Activated B cell treated with CpG ODN at 0.5 μM for 24 hours (primary cell): ENCODE measurements around the gene PPP2R2C. TPM values are rescaled to one million over a fixed set of nuclear protein-coding genes. Genes with fewer than 3 reads are reported as not detected.

Source experiments
- ATAC-seq: fragments of 200-7000 bp; cut with Tn5 transposase; one replicate; pipeline ENCODE4 v1.10.0; 2021; ENCODE audit warnings: low read depth, mild to moderate bottlenecking, moderate library complexity
- CTCF ChIA-PET: fragments of 350-600 bp; sonication (Branson Sonifier 250); formaldehyde crosslinking; loops from one replicate; lab custom pipeline; 2021; ENCODE audit warnings: antibody characterized with exemption; lab: Charles Lee
- POLR2A ChIA-PET: fragments of 350-600 bp; sonication (Branson Sonifier 250); formaldehyde crosslinking; loops from one replicate; lab custom pipeline; 2021; ENCODE audit warnings: antibody characterized with exemption; lab: Charles Lee
- DNase-seq: peaks from one replicate; pipeline ENCODE4 v3.0.0; 2022
- H3K27ac Mint-ChIP-seq: one replicate; pipeline ENCODE4 v1.8.0; 2020; ENCODE audit warnings: mixed read lengths
- H3K27me3 Mint-ChIP-seq: one replicate; pipeline ENCODE4 v1.8.0; 2021; ENCODE audit warnings: mixed read lengths
- H3K36me3 Mint-ChIP-seq: one replicate; pipeline ENCODE4 v1.8.0; 2021; ENCODE audit warnings: low read depth, mixed read lengths
- H3K4me1 Mint-ChIP-seq: one replicate; pipeline ENCODE4 v1.8.0; 2021; ENCODE audit warnings: mixed read lengths
- H3K4me3 Mint-ChIP-seq: one replicate; pipeline ENCODE4 v1.8.0; 2020; ENCODE audit warnings: mild to moderate bottlenecking, mixed read lengths
- H3K9me3 Mint-ChIP-seq: one replicate; pipeline ENCODE4 v1.8.0; 2020; ENCODE audit warnings: mixed read lengths
- intact Hi-C: fragments of 100-400 bp; cut with micrococcal nuclease; formaldehyde crosslinking; loops from one replicate; pipeline ENCODE4 v1.15.1; 2024
- total RNA-seq: library from RNA; stranded (reverse); gene quantifications from 2 replicates; pipeline ENCODE4 v1.2.3, GENCODE V29; 2022
- TF ChIP-seq, protein P1 (sequence below): fragments of 200-600 bp; IDR thresholded peaks from one replicate; pipeline ENCODE4 v1.8.0; 2022; ENCODE audit warnings: antibody characterized with exemption, mild to moderate bottlenecking

PPP2R2C gene
- total RNA-seq, 1 donor from 2014 or later, result not detected

DNA sequence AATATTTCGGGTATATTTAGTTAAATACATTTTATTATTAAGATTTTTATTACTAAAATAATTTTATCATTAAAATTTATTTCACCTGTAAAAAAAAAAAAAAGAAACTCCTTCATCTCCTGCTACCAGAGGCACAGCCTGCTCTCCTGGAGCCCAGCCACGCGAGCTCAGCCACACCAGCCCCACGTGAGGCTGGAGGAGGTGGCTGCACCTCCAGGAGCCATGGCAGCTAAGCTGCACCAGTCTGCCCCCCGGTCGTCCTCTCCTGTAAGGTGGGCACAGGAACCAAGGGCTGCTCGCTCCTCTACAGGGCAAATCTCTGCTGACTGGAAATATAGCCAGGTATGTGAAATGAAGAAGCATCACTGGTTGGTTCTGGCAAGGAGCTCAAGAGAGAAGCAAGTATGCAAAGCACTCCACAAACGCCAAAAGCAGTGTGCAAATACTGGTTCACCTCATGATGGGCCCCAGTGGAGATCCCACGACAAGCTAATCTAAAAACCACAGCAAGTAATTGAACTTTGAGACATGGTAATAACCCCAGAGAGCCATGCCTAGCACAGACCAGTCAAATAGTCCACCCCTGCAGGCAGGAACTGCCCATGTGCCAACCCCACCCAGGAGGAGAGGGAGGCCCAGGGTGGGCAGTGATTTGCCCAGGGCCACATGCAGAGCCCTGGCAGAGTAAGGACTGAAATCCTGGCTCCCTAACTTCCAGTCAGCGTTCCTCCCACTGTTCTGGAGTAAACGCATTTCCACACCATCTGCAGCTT lies 112.7 kb downstream of the PPP2R2C start:
- Mint-ChIP-seq H3K9me3 (no peaks in the 10 kb centered on the region), H3K4me3 (no peak overlapping the region), H3K27ac (no peak overlapping the region), H3K27me3 (peaks cover 10% of the 10 kb centered on the region), H3K4me1 (no peaks in the 10 kb centered on the region), H3K36me3 (no peaks in the 10 kb centered on the region)
- intact Hi-C loops, result no loop called here
- TF ChIP-seq, protein P1, sequence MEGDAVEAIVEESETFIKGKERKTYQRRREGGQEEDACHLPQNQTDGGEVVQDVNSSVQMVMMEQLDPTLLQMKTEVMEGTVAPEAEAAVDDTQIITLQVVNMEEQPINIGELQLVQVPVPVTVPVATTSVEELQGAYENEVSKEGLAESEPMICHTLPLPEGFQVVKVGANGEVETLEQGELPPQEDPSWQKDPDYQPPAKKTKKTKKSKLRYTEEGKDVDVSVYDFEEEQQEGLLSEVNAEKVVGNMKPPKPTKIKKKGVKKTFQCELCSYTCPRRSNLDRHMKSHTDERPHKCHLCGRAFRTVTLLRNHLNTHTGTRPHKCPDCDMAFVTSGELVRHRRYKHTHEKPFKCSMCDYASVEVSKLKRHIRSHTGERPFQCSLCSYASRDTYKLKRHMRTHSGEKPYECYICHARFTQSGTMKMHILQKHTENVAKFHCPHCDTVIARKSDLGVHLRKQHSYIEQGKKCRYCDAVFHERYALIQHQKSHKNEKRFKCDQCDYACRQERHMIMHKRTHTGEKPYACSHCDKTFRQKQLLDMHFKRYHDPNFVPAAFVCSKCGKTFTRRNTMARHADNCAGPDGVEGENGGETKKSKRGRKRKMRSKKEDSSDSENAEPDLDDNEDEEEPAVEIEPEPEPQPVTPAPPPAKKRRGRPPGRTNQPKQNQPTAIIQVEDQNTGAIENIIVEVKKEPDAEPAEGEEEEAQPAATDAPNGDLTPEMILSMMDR, result no peak
- CTCF ChIA-PET, result interaction anchor here (1.2 kb wide), 1 partner anchor 32 kb away, joined by 4 read pairs; no protein-coding TSS in a partner anchor
- POLR2A ChIA-PET, result no interaction called here
- no peak for ATAC-seq
- no peak for DNase-seq

DNA sequence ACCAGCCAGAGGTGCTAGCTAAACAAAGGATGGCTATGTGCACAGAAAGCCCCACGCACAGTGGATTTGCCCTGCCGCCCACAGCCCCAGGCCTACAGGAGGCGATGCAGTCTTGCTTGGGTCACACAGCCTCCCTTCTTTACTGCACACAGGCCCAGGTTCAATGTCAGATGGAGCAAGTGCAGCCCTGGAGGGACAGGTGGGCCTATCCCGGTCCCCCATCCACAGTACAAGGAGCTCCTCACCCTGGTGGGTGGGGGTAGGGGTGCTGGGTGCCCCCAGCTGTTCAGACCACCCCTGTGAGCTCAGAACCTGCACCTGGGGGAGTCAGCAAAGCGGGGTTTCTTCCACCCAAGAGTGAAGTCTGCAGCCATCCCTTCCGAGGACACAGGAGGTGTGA lies 114.9 kb downstream of the PPP2R2C start:
- no peaks in the 10 kb centered on the region for H3K36me3 Mint-ChIP-seq
- no peak overlapping the region for H3K27ac Mint-ChIP-seq
- CTCF ChIA-PET, result no interaction called here
- H3K4me3 Mint-ChIP-seq, result no peak overlapping the region
- POLR2A ChIA-PET, result no interaction called here
- H3K9me3 Mint-ChIP-seq, result no peaks in the 10 kb centered on the region
- no peak for DNase-seq
- no peak for ATAC-seq
- intact Hi-C loops, result no loop called here
- TF ChIP-seq, protein P1, result no peak
- peaks cover 14% of the 10 kb centered on the region for H3K27me3 Mint-ChIP-seq
- no peaks in the 10 kb centered on the region for H3K4me1 Mint-ChIP-seq

DNA sequence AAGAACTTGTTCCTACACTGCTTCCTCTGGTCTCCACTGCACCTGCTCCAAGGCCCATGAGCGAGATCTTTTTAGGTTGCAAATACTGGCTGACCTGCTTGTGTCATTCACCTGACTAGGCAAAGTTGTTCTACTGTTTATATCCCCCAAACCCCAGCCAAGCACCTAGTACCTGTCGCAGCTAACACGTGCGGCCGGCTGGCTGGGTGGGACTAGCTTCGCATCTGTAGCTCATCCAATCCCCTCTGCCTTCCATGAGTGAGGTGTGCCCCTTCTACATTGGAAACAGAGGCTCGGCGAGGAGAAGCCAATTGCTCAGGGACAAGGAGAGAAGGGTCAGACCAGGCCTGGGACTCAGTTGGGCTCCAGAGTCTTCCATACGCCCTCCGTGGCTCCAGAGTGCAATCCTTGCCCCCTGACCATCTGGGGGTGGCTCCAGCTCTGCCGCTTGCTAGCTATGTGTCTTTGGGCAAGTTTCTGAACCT lies 116.3 kb downstream of the PPP2R2C start:
- intact Hi-C loops, result no loop called here
- TF ChIP-seq, protein P1, result no peak
- DNase-seq (no peak), ATAC-seq (no peak)
- Mint-ChIP-seq H3K36me3 (no peaks in the 10 kb centered on the region), H3K27ac (no peak overlapping the region), H3K27me3 (peaks cover 14% of the 10 kb centered on the region), H3K4me3 (no peak overlapping the region), H3K9me3 (no peaks in the 10 kb centered on the region), H3K4me1 (no peaks in the 10 kb centered on the region)
- POLR2A ChIA-PET, result no interaction called here
- CTCF ChIA-PET, result no interaction called here

DNA sequence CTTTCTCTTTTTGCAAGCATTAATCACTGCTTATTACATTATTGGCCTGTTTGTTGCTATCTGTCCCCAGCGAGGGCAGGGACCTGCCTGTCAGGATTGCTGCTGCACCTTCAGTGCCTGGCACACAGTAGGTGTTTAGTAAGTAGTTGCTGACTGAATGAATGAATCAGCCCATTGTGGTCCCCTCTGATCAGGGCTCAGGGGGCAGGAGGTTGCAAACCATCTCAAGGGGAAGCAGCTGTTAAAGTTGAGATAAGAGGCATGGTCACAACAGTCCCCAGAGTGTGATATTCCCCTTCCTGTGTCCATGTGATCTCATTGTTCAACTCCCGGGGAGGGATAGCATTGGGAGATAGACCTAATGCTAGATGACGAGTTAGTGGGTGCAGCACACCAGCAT lies 117.4 kb downstream of the PPP2R2C start:
- intact Hi-C loops, result no loop called here
- TF ChIP-seq, protein P1, result no peak
- Mint-ChIP-seq H3K4me1 (no peaks in the 10 kb centered on the region), H3K27me3 (peaks cover 12% of the 10 kb centered on the region), H3K27ac (no peak overlapping the region), H3K36me3 (no peaks in the 10 kb centered on the region), H3K4me3 (no peak overlapping the region), H3K9me3 (no peaks in the 10 kb centered on the region)
- CTCF ChIA-PET, result interaction anchor here (0.6 kb wide), 1 partner anchor 151 kb away, joined by 3 read pairs; no protein-coding TSS in a partner anchor
- no peak for DNase-seq
- no peak for ATAC-seq
- POLR2A ChIA-PET, result no interaction called here

DNA sequence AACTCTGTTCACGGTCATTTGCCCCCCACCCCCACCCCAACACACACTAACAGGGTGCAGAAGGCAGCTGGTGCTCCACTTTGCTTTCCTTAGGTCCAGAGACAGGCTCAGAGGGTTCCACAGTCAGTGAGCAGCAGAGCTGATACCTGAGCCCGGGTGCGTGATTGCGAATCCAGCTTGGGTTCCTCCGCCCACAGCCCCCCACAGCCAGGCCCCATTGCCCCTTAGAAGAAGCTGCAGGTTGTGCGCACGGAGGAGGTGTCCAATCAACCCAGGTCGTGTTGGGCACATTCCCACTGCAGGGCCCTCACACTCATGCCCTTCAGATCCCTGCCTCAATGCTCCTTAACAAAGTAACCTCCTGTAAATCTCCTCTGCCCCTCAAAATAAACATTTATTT lies 117.8 kb downstream of the PPP2R2C start:
- H3K27me3 Mint-ChIP-seq, result peaks cover 10% of the 10 kb centered on the region
- POLR2A ChIA-PET, result no interaction called here
- no peaks in the 10 kb centered on the region for H3K36me3 Mint-ChIP-seq
- intact Hi-C loops, result no loop called here
- no peaks in the 10 kb centered on the region for H3K9me3 Mint-ChIP-seq
- TF ChIP-seq, protein P1, result no peak
- ATAC-seq (no peak), DNase-seq (no peak)
- H3K27ac Mint-ChIP-seq, result no peak overlapping the region
- no peaks in the 10 kb centered on the region for H3K4me1 Mint-ChIP-seq
- H3K4me3 Mint-ChIP-seq, result no peak overlapping the region
- CTCF ChIA-PET, result interaction anchor here (0.6 kb wide), 1 partner anchor 151 kb away, joined by 3 read pairs; no protein-coding TSS in a partner anchor
